Sigmoid colon (tissue), 7 donors: ENCODE measurements around the gene ESR2. TPM values are rescaled to one million over a fixed set of nuclear protein-coding genes. Genes with fewer than 3 reads are reported as not detected.

Experiments
- DNase-seq: peaks from one replicate; pipeline ENCODE4 v3.0.0-alpha.2; 2019
- H3K27ac ChIP-seq, 4 donors: fragments of 200-600 bp; sonication (generic); one replicate each; pipeline ENCODE4 v1.5.1; 2016 to 2019; ENCODE audit warnings: mild to moderate bottlenecking in 1 of 4
- H3K27me3 ChIP-seq, 3 donors: fragments of 200-600 bp; sonication (generic); one replicate each; pipeline ENCODE4 v1.5.1; 2019; ENCODE audit warnings: mild to moderate bottlenecking in 1 of 3
- H3K36me3 ChIP-seq, 4 donors: fragments of 200-600 bp; sonication (generic); one replicate each; pipeline ENCODE4 v1.5.1; 2016 to 2019
- H3K4me1 ChIP-seq, 4 donors: fragments of 200-600 bp; sonication (generic); one replicate each; pipeline ENCODE4 v1.5.1; 2017 to 2019
- H3K4me3 ChIP-seq, 4 donors: fragments of 200-600 bp; sonication (generic); one replicate each; pipeline ENCODE4 v1.5.1; 2017 to 2019; ENCODE audit warnings: mild to moderate bottlenecking in 2 of 4, moderate library complexity in 1 of 4
- H3K9me3 ChIP-seq, 4 donors: fragments of 200-600 bp in 3 of 4; sonication (generic) in 3 of 4; one replicate each; pipeline versions ENCODE4 v1.5.1 to v1.6.1; 2013 to 2019
- EP300 ChIP-seq, 4 donors: sonication (generic); formaldehyde crosslinking; IDR thresholded peaks; one replicate each; pipeline ENCODE4 v1.6.1; 2017; ENCODE audit warnings: antibody characterized with exemption in 4 of 4
- POLR2A ChIP-seq, 2 donors: fragments of 450-650 bp; IDR thresholded peaks; one replicate each; pipeline ENCODE4 v1.6.1; 2016; ENCODE audit warnings: antibody characterized with exemption in 2 of 2, mild to moderate bottlenecking in 2 of 2, moderate library complexity in 2 of 2
- POLR2AphosphoS5 ChIP-seq, 4 donors: sonication (generic); formaldehyde crosslinking; IDR thresholded peaks; one replicate each; pipeline ENCODE4 v1.6.1; 2017; ENCODE audit warnings: antibody characterized with exemption in 4 of 4
- WGBS, 2 donors: extraction: QIAGEN DNeasy Blood & Tissue Kit; methylation state at CpG; one replicate each; pipeline ENCODE4 v1.1.7; 2013; 5-methylcytosine and 5-hydroxymethylcytosine counted together
- intact Hi-C: fragments of 100-400 bp; cut with DNase I; formaldehyde crosslinking; loops from one replicate; pipeline ENCODE4 v1.15.1; 2023
- polyA plus RNA-seq, 3 donors: library from polyadenylated mRNA; stranded (reverse); fragments of 200-250 nt; gene quantifications; one replicate each; pipeline ENCODE4 v1.2.3, GENCODE V29; 2013
- total RNA-seq, 4 donors: library from RNA; depleted of rRNA; stranded (reverse); fragments of >200 nt; gene quantifications; one replicate each; pipeline ENCODE4 v1.1.0, GENCODE V29; 2016
- TF ChIP-seq, protein P1 (sequence below), 4 experiments: fragments of 450-650 bp in 3 of 4; fragments of 200-600 bp in 1 of 4; IDR thresholded peaks; one replicate each; pipeline ENCODE4 v1.5.1; 2016 to 2019; ENCODE audit warnings: antibody characterized with exemption in 4 of 4, mild to moderate bottlenecking in 3 of 4, moderate library complexity in 2 of 4
- donor health status: healthy with polysubstance abuse.
- donor health status: Bipolar disorder and iron deficiency.
- donor health status: healthy.

Gene ESR2
- total and polyA plus RNA-seq, 7 donors, result 0.16 to 1.8 (median 0.41) TPM; not detected in 3

GRCh38 chr14:64061706-64062105 is 232.5 kb downstream of the ESR2 start:
- WGBS, 2 donors, result 95% methylated on average over 1 of the region's 1 CpG
- Histone ChIP-seq H3K27ac (no peak overlapping the region), H3K9me3 (no peaks in the 10 kb centered on the region), H3K27me3 (no peaks in the 10 kb centered on the region), H3K4me1 (no peaks in the 10 kb centered on the region), H3K36me3 (peaks cover 0 to 11% (median 0%) of the 10 kb centered on the region in 4 donors), H3K4me3 (no peak overlapping the region)
- no peak for DNase-seq
- intact Hi-C loops, result no loop called here
- TF ChIP-seq EP300 (IDR thresholded peaks at IDR 0.05), result no peak
- TF ChIP-seq POLR2A (IDR thresholded peaks at IDR 0.05), result no peak
- TF ChIP-seq, protein P1, sequence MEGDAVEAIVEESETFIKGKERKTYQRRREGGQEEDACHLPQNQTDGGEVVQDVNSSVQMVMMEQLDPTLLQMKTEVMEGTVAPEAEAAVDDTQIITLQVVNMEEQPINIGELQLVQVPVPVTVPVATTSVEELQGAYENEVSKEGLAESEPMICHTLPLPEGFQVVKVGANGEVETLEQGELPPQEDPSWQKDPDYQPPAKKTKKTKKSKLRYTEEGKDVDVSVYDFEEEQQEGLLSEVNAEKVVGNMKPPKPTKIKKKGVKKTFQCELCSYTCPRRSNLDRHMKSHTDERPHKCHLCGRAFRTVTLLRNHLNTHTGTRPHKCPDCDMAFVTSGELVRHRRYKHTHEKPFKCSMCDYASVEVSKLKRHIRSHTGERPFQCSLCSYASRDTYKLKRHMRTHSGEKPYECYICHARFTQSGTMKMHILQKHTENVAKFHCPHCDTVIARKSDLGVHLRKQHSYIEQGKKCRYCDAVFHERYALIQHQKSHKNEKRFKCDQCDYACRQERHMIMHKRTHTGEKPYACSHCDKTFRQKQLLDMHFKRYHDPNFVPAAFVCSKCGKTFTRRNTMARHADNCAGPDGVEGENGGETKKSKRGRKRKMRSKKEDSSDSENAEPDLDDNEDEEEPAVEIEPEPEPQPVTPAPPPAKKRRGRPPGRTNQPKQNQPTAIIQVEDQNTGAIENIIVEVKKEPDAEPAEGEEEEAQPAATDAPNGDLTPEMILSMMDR (IDR thresholded peaks at IDR 0.05), result no peak
- no peak for TF ChIP-seq POLR2AphosphoS5 (IDR thresholded peaks at IDR 0.05)

DNA sequence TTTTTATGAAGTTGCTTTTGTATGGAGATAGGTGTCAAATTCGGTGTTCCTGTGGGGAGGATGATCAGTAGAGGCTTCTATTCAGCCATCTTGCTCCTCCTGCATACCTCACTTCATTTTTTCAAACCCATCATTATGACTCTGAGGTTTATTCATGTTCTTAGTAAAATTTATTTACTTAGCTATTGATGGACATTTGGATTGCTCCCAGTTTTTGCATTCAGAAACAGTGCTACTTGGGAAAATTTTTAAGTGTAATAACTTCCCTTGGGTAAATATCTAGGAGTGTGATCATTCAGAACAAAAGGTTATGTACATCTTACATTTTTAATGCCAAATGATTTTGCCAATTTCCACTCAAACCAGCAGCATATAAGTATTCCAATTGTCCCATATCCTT is 233.1 kb downstream of the ESR2 start:
- Histone ChIP-seq H3K4me1 (no peaks in the 10 kb centered on the region), H3K4me3 (no peak overlapping the region), H3K27ac (no peak overlapping the region), H3K9me3 (no peaks in the 10 kb centered on the region), H3K27me3 (no peaks in the 10 kb centered on the region), H3K36me3 (peaks cover 0 to 11% (median 0%) of the 10 kb centered on the region in 4 donors)
- no peak for DNase-seq
- intact Hi-C loops, result no loop called here
- TF ChIP-seq POLR2A (IDR thresholded peaks at IDR 0.05) (no peak), EP300 (IDR thresholded peaks at IDR 0.05) (no peak), POLR2AphosphoS5 (IDR thresholded peaks at IDR 0.05) (no peak)
- TF ChIP-seq, protein P1 (IDR thresholded peaks at IDR 0.05), result no peak
- 71 to 80% methylated on average over 1 of the region's 1 CpG for WGBS, 2 donors

- no peak for DNase-seq
- TF ChIP-seq POLR2AphosphoS5 (IDR thresholded peaks at IDR 0.05) (no peak), EP300 (IDR thresholded peaks at IDR 0.05) (no peak), POLR2A (IDR thresholded peaks at IDR 0.05) (no peak)
- TF ChIP-seq, protein P1 (IDR thresholded peaks at IDR 0.05), result peak in 1 of 4 experiments; percentile 8
- Histone ChIP-seq H3K27ac (no peak overlapping the region), H3K4me3 (no peak overlapping the region), H3K9me3 (no peaks in the 10 kb centered on the region), H3K36me3 (peaks cover 0 to 11% (median 0%) of the 10 kb centered on the region in 4 donors), H3K27me3 (no peaks in the 10 kb centered on the region), H3K4me1 (no peaks in the 10 kb centered on the region)
- WGBS, 2 donors, result 77 to 92% methylated on average over 5 of the region's 5 CpGs
- intact Hi-C loops, result no loop called here
Measured at GRCh38 chr14:64060648-64061096, 233.5 kb downstream of the ESR2 start.

GRCh38 chr14:64060199-64060545 is 234.0 kb downstream of the ESR2 start:
- H3K9me3 ChIP-seq, result no peaks in the 10 kb centered on the region
- H3K27ac ChIP-seq, result no peak overlapping the region
- TF ChIP-seq, protein P1 (IDR thresholded peaks at IDR 0.05), result no peak
- TF ChIP-seq POLR2AphosphoS5 (IDR thresholded peaks at IDR 0.05) (no peak), POLR2A (IDR thresholded peaks at IDR 0.05) (no peak), EP300 (IDR thresholded peaks at IDR 0.05) (no peak)
- H3K36me3 ChIP-seq, result peaks cover 0 to 11% (median 0%) of the 10 kb centered on the region in 4 donors
- no peak for DNase-seq
- H3K4me3 ChIP-seq, result no peak overlapping the region
- intact Hi-C loops, result no loop called here
- 22 to 68% methylated on average over 1 of the region's 1 CpG for WGBS, 2 donors
- H3K27me3 ChIP-seq, result no peaks in the 10 kb centered on the region
- H3K4me1 ChIP-seq, result no peaks in the 10 kb centered on the region
